Measurements from ENCODE around the gene BSN.

DNA sequence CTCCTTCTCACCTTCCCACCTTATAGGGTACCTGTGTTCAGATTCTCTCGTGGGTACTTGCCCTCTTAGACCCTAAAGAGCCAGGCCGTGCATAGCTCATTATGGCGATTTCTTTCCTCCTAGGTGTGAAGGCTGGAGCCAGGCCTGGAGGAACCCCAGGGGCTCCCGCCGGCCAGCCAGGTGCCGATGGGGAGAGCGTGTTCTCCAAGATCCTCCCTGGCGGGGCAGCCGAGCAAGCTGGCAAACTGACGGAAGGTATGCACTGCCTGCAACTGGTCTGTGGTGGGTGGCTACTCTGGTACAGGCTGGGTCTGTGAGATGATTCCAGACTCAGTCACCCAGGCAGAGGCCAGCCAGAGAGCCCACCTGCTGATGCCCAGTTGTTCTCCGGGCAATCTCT is 110.0 kb downstream of the BSN start:
- TF ChIP-seq, protein P1, sequence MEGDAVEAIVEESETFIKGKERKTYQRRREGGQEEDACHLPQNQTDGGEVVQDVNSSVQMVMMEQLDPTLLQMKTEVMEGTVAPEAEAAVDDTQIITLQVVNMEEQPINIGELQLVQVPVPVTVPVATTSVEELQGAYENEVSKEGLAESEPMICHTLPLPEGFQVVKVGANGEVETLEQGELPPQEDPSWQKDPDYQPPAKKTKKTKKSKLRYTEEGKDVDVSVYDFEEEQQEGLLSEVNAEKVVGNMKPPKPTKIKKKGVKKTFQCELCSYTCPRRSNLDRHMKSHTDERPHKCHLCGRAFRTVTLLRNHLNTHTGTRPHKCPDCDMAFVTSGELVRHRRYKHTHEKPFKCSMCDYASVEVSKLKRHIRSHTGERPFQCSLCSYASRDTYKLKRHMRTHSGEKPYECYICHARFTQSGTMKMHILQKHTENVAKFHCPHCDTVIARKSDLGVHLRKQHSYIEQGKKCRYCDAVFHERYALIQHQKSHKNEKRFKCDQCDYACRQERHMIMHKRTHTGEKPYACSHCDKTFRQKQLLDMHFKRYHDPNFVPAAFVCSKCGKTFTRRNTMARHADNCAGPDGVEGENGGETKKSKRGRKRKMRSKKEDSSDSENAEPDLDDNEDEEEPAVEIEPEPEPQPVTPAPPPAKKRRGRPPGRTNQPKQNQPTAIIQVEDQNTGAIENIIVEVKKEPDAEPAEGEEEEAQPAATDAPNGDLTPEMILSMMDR (IDR thresholded peaks at IDR 0.05) = no peak
- no peak for TF ChIP-seq POLR2A (IDR thresholded peaks at IDR 0.05)

Data from heart left ventricle (tissue), 13 donors.